HuH-7.5 (cell line): ENCODE data around the gene EIF3A.
"Not testable (repeated sequence)": the region's sequence is repeated elsewhere in the genome, so short reads cannot be mapped to it uniquely, and the experiment has no call there.

Source experiments
- DNase-seq: peaks from one replicate; pipeline ENCODE4 v3.0.0; 2011; ENCODE audit warnings: low spot score

The EIF3A gene

DNA sequence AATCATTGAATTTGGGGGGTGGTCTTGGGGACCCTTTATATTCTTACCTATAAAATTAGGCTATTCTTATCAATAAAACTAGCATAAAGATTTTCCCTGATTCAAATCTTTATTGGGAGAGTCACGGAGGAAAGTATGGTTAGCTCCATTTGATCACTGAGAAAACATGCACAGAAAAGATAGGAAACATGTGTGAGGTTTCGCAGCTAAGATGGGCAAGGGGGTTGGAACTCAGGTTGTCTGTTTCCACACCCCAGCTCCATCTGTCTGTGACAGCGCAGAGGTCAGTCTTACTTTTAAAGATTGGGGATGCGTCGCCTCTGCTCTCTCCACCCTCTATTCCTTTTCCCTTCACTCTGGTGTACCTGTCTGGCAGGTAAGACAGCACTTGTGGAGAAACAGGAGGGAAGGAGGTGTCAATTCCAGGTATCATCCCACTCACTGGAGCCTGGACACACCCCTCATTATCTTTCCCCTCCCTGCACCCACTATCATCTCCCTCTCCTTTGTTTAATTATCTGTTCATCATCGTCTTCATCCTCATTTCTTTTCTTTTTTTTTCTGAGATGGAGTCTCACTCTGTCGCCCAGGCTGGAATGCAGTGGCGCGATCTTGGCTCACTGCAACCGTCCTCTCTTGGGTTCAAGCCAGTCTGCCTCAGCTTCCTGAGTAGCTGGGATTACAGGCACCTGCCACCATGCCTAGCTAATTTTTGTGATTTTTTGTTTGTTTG lies 20.9 kb upstream of the EIF3A start:
- DNase-seq = no peak

DNA sequence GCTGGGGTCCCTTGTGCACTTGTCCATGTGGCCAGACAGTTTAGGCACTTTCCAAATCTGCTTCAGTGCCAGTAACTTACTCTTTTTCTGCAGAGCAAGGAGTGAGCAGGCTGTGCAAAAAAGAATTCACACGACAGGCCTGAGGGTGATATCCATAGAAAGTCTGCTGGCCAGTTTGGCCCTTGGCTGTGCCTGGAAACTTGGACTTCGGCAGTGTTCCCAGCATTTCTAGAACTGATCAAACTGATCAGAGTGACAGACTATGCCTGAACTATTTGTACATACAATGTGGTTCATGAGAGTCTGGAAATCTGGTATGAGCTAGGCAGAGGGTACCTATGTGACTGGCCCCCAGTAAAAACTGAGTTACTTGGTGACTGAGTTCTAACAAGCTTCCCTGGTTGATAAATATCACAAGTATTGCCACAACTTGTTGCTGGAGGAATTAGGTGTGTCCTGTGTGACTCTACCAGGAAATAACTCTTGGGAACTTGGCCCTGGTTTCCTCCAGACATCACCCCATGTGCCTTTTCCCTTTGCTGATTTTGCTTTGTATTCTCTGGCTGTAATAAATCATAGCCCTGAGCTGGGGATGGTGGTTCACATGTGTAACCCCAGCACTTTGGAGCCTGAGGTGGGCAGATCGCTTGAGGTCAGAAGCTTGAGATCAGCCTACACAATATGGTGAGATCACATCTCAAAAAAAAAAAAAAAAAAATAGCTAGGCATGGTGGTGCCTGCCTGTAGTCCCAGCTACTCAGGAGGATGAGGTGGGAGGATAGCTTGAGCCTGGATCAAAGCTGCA lies 20.0 kb upstream of the EIF3A start:
- DNase-seq = no peak

DNA sequence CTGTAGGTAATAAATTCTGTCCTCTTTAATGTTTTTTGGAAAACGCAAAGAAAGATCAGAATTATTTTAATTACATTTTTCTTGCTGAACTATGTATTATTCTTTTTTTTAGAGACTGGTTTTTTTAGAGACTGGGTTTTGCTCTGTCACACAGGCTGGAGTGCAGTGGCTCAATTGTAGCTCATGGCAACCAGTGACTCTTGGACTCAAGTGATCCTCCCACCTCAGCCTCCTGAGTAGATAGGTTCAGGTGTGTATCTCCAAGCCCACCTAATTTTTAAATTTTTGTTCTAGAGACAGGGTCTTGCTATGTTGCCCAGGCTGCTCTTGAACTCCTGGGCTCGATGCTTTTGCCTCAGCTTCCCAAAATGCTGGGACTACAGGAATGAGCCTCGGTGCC lies 18.0 kb upstream of the EIF3A start:
- DNase-seq = no peak

DNA sequence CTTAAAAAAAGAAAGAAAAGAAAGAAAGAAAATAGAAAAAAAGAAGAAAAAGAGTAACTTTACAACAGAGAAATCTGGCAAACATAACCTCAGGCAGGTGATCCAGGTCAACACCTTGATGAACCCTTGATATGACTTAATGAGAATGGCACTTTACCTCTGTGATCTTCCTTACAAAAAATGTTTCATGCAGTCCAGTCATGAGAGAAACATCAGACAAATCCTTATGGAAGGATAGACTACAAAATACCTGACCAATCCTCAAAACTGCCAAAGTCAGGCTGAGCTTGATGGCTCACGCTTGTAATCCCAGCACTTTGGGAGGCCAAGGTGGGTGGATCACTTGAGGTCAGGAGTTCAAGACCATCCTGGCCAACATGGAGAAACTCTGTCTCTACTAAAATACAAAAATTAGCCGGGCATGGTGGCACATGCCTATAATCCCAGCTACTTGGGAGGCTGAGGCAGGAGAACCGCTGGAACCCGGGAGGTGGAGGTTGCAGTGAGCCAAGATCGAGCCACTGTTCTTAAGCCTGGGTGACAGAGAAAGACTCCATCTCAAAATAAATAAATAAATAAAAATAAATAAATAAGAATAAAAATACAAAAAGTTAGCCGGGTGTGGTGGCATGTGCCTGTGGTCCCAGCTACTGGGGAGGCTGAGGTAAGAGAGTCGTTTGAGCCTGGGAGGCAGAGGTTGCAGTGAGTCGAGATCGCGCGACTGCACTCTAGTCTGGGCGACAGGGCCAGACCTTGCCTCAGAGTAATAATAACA lies 16.2 kb upstream of the EIF3A start:
- DNase-seq = not testable (repeated sequence)

DNA sequence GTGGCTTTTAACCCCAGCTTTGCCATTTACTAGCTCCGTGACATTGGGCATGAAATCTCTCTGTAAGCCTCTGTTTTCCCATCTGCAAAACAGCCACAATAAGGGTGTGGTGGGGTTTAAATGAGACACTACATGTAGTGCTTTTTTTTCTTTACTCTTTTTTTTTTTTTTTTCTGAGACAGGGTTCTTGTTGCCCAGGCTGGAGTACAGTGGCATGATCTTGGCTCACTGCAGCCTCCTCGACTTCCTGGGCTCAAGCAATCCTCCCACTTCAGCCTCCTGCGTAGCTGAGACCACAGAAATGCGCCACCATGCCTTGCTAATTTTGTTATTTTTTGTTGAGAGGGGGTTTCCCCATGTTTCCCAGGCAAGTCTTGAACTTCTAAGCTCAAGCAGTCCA lies 15.0 kb upstream of the EIF3A start:
- DNase-seq = no peak

DNA sequence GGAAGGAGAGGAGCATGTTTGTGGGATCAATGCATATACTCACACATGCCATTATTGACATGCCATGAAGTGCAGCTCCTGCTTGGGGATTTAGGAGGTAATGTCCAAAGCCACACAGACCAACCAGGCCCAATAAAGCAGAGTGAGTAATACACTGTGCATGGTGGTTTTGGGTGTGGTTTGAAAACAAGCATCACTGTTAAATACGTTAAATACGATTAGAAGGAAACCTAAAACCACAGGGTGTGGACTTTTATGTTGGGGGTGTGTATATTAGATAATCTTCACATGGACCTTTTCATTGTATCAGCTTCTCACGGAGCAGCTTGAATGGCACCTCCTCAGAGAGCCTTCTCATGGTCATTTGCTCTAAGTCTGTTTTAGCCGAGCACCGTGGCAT lies 10.4 kb upstream of the EIF3A start:
- no peak for DNase-seq

DNA sequence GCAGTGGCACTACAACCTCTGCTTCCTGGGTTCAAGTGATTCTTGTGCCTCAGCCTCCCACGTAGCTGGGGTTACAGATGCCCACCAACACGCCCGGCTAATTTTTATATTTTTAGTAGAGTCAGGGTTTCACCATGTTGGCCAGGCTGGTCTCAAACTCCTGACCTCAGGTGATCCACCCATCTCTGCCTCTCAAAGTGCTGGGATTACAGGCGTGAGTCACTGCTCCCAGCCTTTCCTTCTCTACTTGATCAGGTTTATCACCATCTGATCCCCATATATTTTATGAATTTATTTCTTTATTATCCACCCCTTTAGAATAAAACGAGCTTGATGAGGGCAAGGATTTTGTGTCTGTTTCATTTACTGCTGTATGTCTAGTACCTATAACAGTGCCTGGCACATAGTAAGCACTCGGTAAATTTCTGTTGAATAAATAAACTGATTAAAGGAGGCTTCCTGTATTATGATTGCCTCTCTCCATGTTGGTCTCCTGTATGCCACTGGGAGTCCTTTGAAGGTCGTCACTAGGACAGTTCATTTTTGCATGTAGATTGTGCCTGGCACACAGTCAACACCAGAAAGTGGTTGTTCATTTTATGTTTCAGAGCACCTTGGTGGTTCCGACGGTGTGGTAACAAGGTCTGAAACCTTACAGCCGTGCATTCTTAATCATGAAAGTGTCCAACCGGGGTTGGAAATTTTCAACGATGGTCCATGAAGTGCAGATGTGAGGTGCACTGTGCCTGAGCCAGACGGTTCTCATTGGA lies 9.6 kb upstream of the EIF3A start:
- no peak for DNase-seq

DNA sequence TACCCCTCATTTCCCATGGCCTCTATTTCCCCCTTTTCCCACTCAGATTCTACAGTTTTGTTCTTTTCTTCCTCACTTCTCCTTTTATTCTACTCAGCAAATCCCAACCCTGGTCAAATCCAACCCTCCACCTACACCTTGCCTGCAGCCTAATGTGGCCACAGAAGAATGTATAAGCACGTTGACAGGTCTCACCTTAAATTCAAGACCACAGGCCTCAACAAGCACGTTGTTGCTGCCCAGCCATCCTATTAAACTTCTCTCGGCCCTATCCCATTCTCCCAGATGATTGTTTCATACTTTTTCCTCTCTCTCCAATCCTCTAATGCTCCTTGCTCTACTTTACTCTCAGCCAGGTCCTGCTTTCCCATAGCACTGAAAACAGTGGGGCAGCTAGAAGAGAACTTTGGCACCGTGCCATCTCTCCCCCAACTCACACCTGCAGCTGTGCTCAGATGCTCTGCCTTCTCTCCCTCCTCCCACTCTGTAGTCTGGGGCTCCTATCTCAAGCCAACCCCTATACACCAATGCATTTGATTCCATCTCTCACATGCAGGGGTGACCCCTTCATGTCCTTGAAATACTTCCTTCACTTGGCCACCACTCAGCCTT lies 6.8 kb upstream of the EIF3A start:
- no peak for DNase-seq

DNA sequence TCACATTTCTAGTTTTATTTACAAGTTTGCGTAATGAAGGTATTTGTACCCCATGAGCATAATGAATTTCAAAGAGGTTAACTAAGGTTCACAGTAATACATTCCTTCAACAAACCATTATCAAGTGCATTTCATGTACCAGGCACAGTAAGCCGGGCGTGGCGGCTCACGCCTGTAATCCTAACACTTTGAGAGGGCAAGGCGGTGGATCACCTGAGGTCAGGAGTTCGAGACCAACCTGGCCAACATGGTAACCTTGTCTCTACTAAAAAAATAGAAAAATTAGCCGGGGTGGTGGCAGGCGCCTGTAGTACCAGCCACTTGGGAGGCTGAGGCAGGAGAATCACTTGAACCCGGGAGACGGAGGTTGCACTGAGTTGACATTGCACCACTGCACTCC lies 4.3 kb upstream of the EIF3A start:
- no peak for DNase-seq

DNA sequence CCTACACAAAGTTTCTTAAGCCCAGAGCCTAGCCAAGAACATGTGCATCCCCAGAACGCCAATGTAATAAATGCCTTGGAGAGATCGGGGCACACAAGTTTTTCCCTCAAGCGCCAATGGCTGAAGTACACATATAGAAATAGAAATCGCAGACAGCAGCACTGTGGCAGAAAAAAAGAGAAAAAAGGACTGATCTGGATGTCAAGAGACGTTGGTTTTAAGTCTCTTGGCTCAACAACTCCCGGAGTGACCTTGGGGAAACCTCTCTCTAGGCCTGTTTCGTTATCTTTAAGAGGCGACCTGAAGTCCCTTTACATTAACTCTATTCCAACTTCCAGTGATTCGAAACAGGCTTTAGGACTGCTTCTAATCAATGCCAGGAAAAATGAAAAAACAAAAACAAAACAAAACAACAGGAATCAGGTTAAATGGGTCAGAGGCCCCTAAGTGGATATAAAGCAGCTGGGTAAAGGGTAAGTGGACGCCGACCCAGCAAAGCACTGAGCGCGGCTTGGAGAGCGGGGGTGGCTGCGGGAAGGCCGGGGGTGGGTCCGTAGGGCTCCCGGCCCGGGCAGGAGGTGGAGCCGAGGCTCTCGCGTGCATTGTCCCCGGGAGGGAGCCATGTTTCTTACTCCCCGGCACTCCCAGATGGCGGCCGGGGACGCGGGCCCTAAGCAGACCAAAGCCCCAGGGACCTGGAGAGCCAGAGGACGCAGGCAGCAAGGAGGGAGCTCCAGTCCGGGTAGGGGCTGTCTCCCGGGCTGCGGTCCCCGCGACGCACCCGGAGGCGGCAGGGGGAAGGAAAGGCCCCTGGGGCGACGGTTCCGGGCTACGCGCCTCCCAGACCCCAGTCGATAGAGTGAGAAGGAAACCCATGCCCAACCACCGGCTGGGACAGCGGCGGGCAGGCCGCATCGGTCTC lies 757 bp downstream of the EIF3A start:
- peak; percentile 49 for DNase-seq

DNA sequence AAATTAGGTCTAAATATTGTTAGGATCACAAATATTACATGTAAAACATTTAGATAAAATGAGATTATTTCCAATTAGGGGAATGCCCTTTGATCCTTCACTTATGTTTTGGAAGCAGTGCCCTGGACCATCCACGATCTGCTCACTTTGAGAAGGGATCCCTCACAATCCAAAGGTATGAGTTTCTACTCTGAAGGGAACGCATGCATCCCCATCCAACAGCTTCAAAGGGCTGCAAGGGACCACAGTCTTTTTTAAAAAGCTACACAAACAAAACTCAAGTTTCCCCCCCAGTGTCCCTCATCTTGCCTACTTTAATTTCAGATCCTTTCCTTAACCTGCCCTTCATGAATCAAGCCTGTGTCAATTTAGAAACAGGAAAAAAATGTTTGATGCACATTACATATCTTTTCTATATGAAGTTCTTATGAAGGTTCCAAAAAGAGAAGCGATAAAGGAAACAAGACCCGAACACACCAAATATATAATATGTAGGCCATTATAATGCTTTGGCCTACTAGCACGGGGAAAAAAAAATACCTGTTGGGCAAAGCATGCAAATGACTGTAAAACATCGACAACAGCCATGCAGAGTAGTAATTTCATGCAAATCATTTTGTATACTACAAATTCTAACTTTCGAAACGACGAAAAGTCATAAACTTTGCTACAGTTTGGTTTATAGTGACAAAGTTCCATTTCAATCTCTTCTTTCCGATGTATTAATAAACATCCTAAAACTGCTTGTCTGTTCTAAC lies 2.0 kb downstream of the EIF3A start:
- DNase-seq = no peak

DNA sequence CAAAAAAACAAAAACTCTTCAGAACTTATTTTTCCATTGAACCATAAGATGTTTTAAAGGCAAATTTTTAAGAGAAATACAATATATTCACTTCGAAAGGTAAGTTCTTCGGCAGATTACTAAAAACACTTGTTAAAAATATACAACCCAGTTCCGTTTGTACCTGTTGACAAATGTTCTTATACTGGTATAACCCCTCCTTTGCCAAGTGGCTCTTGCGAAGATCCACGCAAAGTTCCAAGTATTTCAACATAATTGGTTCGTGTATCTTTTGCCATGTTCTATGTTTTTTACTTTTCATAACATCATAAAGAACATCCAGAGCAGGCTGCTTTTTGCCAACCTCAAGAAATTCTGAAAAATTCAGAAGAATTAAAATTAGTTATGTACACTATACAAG lies 7.0 kb downstream of the EIF3A start:
- no peak for DNase-seq

DNA sequence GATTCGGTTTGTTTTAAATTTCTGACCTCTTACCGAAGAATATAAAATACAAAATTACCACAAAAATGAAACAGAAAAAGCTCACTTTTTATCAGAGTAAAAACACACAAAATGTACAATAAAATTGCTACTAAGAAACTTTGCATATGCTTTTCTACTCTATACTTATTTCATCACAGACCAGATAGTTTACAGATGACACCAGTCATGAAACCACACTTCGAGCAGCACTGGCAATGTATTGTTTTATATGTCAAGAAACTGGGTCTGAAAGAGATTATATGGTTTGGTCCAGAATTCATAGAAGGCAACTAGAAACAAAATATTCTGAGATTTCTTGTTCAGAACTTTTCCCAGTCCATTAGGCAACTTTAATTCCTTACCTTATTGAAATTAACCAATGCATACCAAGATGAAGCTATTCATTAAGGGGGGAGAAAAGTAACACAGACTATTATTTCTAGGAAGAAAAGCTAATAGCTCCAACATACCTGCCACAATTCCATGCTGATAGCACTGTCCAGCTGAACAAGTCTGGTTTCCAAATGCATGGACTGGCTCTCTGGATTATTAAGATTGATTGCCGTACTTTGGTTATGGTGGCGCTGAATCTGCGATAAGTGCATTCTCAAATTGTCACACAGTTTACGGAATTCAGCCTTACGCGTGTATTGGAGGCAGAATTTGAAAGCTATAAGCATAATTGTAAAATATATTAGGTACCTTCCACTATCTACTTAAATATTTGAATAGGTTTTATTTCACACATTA lies 10.0 kb downstream of the EIF3A start:
- no peak for DNase-seq

DNA sequence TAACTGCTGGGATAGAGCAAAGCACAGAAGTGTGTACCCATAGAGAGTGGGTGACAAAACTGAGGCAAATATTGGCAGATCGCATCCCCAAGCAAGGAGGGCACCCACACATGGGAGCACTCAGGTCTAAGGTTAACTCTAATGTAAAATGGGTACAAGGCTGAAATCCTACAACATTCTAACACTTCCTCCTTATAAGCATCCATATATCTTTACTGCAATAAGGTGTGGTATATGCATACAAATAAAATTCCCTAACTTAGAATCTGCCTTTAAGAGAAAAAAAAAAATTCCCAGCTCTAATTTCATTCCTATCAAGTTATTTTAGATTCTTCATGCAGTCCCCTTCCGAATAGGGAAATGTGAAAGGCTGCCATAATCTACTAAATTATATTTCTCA lies 18.7 kb downstream of the EIF3A start:
- DNase-seq = no peak

DNA sequence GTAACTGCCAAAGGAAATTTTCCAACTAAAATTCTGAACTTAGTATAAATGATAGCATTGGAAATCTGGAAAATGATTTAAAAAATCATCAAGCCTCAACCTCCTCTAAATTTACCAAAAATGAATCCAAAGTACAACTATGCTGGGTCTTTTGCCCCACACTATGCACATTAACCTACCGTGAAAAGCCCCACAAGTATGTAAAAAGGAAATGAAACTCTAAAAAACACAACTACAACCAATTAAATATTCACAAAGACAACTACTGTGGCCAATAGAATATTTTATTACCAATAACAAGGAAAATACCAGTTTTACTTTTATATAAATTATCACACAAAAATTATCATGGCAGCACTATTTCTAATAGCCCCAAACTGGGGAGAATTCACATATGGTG lies 19.3 kb downstream of the EIF3A start:
- DNase-seq = no peak

DNA sequence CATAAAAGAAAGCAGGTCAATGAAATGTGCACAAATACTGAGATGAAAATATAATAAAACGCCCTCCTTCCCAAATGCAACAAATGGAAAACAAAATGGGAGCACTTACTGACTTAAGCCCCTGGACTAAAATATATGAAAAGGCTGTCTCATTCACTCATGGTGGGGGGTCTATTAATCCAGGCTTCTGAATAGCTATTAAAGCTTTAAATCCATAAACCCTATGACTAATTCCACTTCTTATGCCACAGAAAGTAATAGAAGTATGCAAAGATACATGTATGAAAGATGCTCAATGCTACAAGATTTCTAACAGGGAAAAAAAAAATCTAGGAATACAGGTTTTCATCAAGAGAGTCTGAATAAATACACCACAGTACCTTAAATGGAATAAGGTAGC lies 20.5 kb downstream of the EIF3A start:
- no peak for DNase-seq

DNA sequence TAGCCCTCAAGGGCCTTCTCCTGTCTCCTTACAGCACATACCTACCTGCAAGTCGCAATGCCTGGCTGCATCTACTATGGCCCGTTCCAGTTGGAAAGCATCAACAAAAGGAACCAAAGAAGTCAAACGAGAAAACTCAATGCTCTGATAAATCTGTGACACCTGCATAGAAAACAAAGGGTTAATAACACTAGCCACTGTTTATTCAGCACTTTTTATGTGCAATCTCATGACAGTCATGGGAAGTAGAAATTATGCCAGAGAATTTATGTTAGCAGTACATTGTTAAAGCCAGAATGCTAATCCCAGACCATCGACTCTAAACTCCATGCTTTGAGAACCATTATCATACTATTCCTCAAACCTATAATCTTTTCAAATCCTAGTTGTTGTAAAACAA lies 21.1 kb downstream of the EIF3A start:
- no peak for DNase-seq

DNA sequence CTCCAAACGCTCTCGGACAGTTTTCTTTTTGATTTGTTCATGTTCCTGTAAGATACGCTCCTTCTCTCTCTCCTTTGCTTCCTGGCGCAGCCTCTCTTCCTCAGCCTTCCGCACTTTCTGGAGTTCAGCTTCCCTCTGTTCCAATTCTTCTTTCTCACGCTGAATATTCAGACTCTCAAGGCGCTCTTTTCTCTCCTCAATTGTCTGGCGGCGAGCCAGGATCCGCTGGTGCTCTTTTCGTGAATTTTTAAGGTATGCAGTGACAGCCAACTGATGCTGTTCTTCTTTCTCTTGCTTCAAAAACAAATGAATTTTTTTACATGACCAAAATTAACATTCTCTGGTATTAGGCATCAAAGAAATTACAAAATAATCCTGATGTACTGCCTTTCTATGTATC lies 22.6 kb downstream of the EIF3A start:
- no peak for DNase-seq

DNA sequence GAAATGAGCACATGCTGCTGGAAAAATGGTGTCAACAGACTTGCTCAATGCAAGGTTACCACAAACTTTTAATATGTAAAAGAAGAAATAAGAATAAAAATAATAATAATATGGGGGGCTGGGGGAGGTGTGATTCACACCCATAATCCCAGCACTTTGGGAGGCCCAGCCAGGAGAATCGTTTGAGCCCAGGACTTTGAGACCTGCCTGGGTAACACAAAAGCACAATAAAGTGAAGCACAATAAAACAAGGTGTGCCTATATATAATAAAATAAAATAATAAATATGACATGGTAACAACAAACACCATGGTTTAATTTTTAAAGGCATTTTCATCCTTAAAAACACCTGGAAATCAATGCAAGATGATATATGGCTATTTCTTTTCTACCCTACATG lies 25.1 kb downstream of the EIF3A start:
- no peak for DNase-seq
